GM12891 (cell line): ENCODE data around the gene SLC5A10.

Source experiments
- PAX5 ChIP-seq: IDR thresholded peaks from 2 replicates; pipeline ENCODE4 v1.6.1; 2011; ENCODE audit warnings: low read length, moderate library complexity, mild to moderate bottlenecking; ENCODE audit not compliant: insufficient read depth, severe bottlenecking
- POLR2A ChIP-seq: IDR thresholded peaks from 2 replicates; pipeline ENCODE4 v1.6.1; 2011; ENCODE audit warnings: low read depth, low read length, control low read depth
- POLR2AphosphoS5 ChIP-seq: IDR thresholded peaks from 2 replicates; pipeline ENCODE4 v1.6.1; 2011; ENCODE audit warnings: low read depth, low read length, control low read depth
- SPI1 ChIP-seq: IDR thresholded peaks from 2 replicates; pipeline ENCODE4 v1.6.1; 2011; ENCODE audit warnings: low read depth, low read length, control low read depth
- TAF1 ChIP-seq: IDR thresholded peaks from 2 replicates; pipeline ENCODE4 v1.6.1; 2011; ENCODE audit warnings: low read depth, low read length, control low read depth

GRCh38 chr17:18951941-18952842 is at the start of gene SLC5A10:
- TF ChIP-seq POLR2A: no peak
- TF ChIP-seq POLR2AphosphoS5: no peak
- no peak for TF ChIP-seq PAX5
- TF ChIP-seq TAF1: no peak
- no peak for TF ChIP-seq SPI1
